CD4-positive, CD25-positive, alpha-beta regulatory T cell (primary cell): ENCODE results near the gene C4orf36. TPM values are rescaled to one million over a fixed set of nuclear protein-coding genes. Genes with fewer than 3 reads are reported as not detected.
A peak's percentile ranks its signal among the peaks of the same experiment; 100 is the strongest.

Source experiments
- ATAC-seq, 2 donors: fragments of 150-1000 bp; cut with Tn5 transposase; one replicate each; pipeline ENCODE4 v1.10.0; 2021; ENCODE audit warnings: low read depth in 2 of 2, moderate number of reproducible peaks in 2 of 2, moderate library complexity in 1 of 2
- DNase-seq, 3 donors: peaks; one replicate each; pipeline versions ENCODE4 v3.0.0 to v3.0.0-alpha.2; 2012 to 2022; ENCODE audit warnings: mixed read lengths in 1 of 3
- H3K27ac ChIP-seq: one replicate; pipeline ENCODE4 v1.7.0; 2013; ENCODE audit warnings: mild to moderate bottlenecking, low read length; ENCODE audit not compliant: insufficient read depth, poor library complexity, severe bottlenecking
- H3K27me3 ChIP-seq: one replicate; pipeline ENCODE4 v1.7.0; 2013; ENCODE audit warnings: low read length; ENCODE audit not compliant: control insufficient read depth, insufficient read depth
- H3K36me3 ChIP-seq: one replicate; pipeline ENCODE4 v1.7.0; 2013; ENCODE audit warnings: mild to moderate bottlenecking, low read length, moderate library complexity; ENCODE audit not compliant: control insufficient read depth, insufficient read depth
- H3K4me1 ChIP-seq: 2 replicates; pipeline ENCODE4 v1.7.0; 2013; ENCODE audit warnings: mild to moderate bottlenecking, low read length; ENCODE audit not compliant: insufficient read depth, control insufficient read depth, poor library complexity, severe bottlenecking
- H3K4me3 ChIP-seq: one replicate; pipeline ENCODE4 v1.7.0; 2013; ENCODE audit warnings: low read depth, mild to moderate bottlenecking, low read length, moderate library complexity
- H3K9me3 ChIP-seq, 2 experiments: 1 replicate in 1 of 2; 2 replicates in 1 of 2; pipeline ENCODE4 v1.7.0; 2013; ENCODE audit warnings: low read length in 2 of 2, mild to moderate bottlenecking in 1 of 2, moderate library complexity in 1 of 2; ENCODE audit not compliant: control insufficient read depth in 2 of 2
- H3K27ac Mint-ChIP-seq, 3 donors: one replicate each; pipeline ENCODE4 v1.8.0; 2020 to 2022; ENCODE audit warnings: mild to moderate bottlenecking in 3 of 3, mixed read lengths in 3 of 3, moderate library complexity in 2 of 3
- H3K27me3 Mint-ChIP-seq: one replicate; pipeline ENCODE4 v1.8.0; 2022; ENCODE audit warnings: mild to moderate bottlenecking, mixed read lengths
- H3K36me3 Mint-ChIP-seq: one replicate; pipeline ENCODE4 v1.8.0; 2020; ENCODE audit warnings: mixed read lengths
- H3K4me1 Mint-ChIP-seq, 4 donors: one replicate each; pipeline ENCODE4 v1.8.0; 2020 to 2022; ENCODE audit warnings: mixed read lengths in 4 of 4, mild to moderate bottlenecking in 1 of 4
- H3K4me3 Mint-ChIP-seq, 4 donors: one replicate each; pipeline ENCODE4 v1.8.0; 2020 to 2022; ENCODE audit warnings: mild to moderate bottlenecking in 4 of 4, mixed read lengths in 4 of 4, moderate library complexity in 3 of 4
- H3K9me3 Mint-ChIP-seq, 7 donors: one replicate each; pipeline ENCODE4 v1.8.0; 2020 to 2022; ENCODE audit warnings: mixed read lengths in 7 of 7, mild to moderate bottlenecking in 3 of 7, moderate library complexity in 2 of 7
- polyA plus RNA-seq, 4 donors: library from polyadenylated mRNA; unstranded; fragments of 300-500 nt; fragmentation: Illumina TruSeq; gene quantifications; one replicate each; pipeline ENCODE4 v1.2.3, GENCODE V29; 2021
- total RNA-seq: library from RNA; stranded (reverse); gene quantifications from one replicate; pipeline ENCODE4 v1.2.3, GENCODE V29; 2022

Gene C4orf36
- total and polyA plus RNA-seq, 5 donors from 2014 or later = not detected

DNA sequence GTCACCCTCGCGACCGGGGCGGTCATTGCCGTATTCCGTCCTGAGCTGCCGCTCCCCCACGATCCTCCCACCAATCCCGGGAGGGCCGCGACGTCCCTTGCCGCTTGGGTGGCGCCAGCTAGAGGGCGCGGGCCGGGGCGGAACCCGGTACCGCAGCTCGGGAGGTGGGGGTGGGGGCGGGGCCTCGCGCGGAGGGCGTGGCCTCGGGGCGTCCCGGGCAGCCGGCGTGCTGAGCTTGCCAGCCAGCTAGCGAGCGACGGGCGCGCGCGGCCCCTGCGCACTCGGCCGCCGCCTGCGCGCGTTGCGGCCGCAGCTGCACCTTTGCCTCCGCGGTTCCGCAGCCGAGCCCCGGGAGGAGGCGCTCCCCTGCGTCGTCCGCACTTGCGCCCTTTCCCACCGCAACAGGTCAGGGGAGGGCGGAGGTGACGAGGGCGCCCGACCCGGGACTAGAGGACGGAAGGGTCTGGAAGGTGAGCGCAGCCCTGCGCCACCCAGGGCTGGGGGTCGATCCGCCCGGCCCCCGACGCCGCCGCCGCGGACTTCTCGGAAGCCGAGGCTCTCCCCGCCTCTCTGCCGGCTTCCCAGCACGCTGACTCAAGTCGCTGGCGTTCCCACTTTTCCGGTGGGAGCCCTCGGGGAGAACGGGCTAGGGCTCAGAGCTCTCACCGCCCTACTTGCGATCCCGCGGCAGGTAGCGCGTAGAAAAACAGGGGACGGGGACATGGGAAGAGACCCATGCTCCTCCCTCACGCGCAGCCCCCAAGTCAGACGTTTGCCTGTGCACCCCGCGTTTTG is 42.7 kb upstream of the C4orf36 start, which contains the start of gene AFF1:
AFF1 (plus strand) TSS at position 241 of the 795 bp plus-strand sequence. CDS start 13,523 bp downstream, outside the sequence.
- no peaks in the 10 kb centered on the region for H3K36me3 ChIP-seq
- Mint-ChIP-seq H3K4me1 (peaks cover 38 to 55% (median 47%) of the 10 kb centered on the region in 4 donors), H3K9me3 (peaks cover 0 to 1% (median 0%) of the 10 kb centered on the region in 7 donors), H3K36me3 (peaks cover 5% of the 10 kb centered on the region), H3K27ac (peak within 1 kb of the TSS; percentile 93 to 97 (median 96)), H3K27me3 (peaks cover 8% of the 10 kb centered on the region), H3K4me3 (peak within 1 kb of the TSS; percentile 92 to 96 (median 95))
- DNase-seq (peak; percentile 84 to 93 (median 86)), ATAC-seq (peak; percentile 74 to 76)
- H3K4me1 ChIP-seq = peaks cover 45% of the 10 kb centered on the region
- H3K4me3 ChIP-seq = peak within 1 kb of the TSS; percentile 90
- no peaks in the 10 kb centered on the region for H3K9me3 ChIP-seq
- H3K27ac ChIP-seq = peak within 1 kb of the TSS; percentile 82
- no peaks in the 10 kb centered on the region for H3K27me3 ChIP-seq

DNA sequence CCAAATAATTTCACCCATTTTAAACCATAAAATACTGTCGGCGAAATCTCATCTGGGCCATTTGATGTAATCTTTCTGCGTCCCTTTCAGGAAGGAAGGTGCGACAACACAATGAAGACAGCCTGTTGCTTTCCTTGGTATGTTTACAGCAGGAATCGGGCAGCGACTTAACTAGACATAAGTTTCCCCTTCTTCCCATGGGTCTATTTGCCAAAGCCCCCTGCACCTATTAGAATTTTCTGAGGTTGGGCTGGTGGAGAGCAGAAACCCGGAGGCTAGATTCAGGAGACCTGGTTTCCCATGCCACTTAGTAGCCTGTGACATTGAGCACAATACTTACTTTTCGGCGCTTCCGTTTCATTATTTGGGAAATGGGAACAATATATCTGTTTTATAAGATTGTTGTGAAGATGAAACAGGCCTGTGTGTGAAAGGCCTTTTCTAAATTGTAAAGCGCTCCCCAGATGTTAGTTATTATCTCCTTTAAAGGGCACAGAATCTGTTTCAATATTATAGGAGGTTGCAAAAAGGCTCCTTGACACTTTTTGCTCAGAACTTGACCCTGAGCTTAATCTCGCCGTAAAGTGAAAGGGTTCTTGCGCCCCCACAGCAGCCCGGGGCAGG is 42.0 kb upstream of the C4orf36 start:
- Histone ChIP-seq H3K27ac (peak overlapping the region; percentile 82), H3K27me3 (no peaks in the 10 kb centered on the region), H3K4me1 (peaks cover 38% of the 10 kb centered on the region), H3K4me3 (peak overlapping the region; percentile 90), H3K36me3 (no peaks in the 10 kb centered on the region), H3K9me3 (no peaks in the 10 kb centered on the region)
- Mint-ChIP-seq H3K9me3 (peaks cover 0 to 1% (median 0%) of the 10 kb centered on the region in 7 donors), H3K36me3 (peaks cover 5% of the 10 kb centered on the region), H3K4me1 (peaks cover 31 to 51% (median 42%) of the 10 kb centered on the region in 4 donors), H3K27ac (peak overlapping the region; percentile 12 to 88 (median 86)), H3K4me3 (peak overlapping the region; percentile 89 to 94 (median 89)), H3K27me3 (peaks cover 9% of the 10 kb centered on the region)
- ATAC-seq (no peak), DNase-seq (peak in 1 of 3 donors; percentile 35)

DNA sequence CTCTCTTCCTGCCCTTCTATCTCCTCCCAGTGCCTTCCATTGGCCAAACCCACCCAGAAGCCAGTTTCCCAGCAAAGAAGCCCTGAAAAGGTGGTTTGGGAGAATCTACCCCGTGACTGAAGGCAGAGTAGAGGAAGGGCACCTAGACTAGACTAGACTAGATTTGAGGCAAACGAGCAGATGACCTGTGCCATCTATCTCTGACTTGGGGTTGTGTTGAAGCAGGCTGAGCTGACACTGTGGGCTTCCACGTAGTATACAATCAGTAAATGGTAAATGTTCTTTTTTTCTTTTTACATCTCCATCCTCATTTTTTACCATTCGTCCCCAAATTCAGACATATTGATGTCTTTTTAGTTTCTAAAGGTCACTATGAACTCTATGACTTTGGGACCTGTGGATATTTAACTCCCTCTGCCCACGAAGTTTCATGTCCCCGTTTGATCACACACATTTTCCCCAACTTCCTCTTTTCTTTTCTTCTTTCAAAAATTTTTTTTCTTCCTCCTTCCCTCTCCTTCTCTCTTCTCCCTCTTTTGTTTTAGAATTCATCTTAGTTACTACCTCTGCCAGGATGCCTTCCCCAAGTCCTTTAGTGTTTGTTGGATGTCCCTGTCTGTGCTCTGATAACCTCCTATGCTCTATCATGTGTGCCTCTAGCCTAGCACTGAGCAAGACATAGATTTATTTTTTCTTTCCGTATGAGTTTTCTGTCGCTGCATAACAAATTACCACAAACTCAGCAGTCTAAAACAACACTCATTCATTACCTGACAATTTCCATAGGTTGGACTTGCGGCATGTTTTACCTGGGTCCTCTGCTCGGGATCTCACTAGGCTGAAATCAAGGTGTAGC is 36.4 kb upstream of the C4orf36 start:
- Mint-ChIP-seq H3K9me3 (peaks cover 0 to 1% (median 0%) of the 10 kb centered on the region in 7 donors), H3K4me3 (no peak overlapping the region), H3K27ac (peak overlapping the region in 2 of 3 donors; percentile 3 to 71), H3K27me3 (peaks cover 4% of the 10 kb centered on the region), H3K36me3 (peaks cover 5% of the 10 kb centered on the region), H3K4me1 (peaks cover 1 to 11% (median 4%) of the 10 kb centered on the region in 4 donors)
- no peaks in the 10 kb centered on the region for H3K9me3 ChIP-seq
- no peak overlapping the region for H3K4me3 ChIP-seq
- H3K27ac ChIP-seq = no peak overlapping the region
- no peaks in the 10 kb centered on the region for H3K27me3 ChIP-seq
- H3K4me1 ChIP-seq = no peaks in the 10 kb centered on the region
- ATAC-seq (no peak), DNase-seq (no peak)
- H3K36me3 ChIP-seq = no peaks in the 10 kb centered on the region

DNA sequence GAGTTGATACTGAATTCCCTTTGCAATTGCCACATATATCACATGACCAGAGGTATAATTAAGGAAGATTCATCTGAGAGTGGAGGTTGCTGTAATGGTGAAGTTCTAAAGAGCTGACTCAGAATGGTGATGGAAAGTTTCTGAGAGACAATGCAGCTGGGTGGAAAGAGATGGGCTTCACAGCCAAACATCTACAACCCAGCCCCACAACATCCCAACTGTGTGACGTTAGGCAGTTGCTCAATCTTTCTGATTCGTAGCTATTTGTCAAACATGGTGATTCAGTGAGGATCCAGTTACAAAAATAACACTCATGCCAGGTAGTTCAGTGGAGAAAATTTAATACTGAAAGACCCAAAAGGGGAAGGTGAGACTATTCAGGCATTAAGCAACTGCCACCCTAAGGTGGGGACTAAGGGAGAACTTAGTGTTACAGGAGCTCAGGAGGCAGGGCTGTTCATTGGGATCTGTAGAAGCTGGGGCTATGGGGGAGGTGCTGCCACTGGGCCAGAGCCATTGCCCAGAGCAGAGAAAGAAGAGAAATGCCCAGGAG is 35.7 kb upstream of the C4orf36 start:
- Histone ChIP-seq H3K27ac (no peak overlapping the region), H3K27me3 (no peaks in the 10 kb centered on the region), H3K4me1 (no peaks in the 10 kb centered on the region), H3K36me3 (no peaks in the 10 kb centered on the region), H3K9me3 (no peaks in the 10 kb centered on the region), H3K4me3 (no peak overlapping the region)
- Mint-ChIP-seq H3K27me3 (peaks cover 4% of the 10 kb centered on the region), H3K4me1 (peaks cover 0 to 10% (median 0%) of the 10 kb centered on the region in 4 donors), H3K9me3 (peaks cover 0 to 1% (median 0%) of the 10 kb centered on the region in 7 donors), H3K36me3 (peaks cover 5% of the 10 kb centered on the region), H3K27ac (no peak overlapping the region), H3K4me3 (no peak overlapping the region)
- no peak for DNase-seq
- ATAC-seq = peak in 1 of 2 donors; percentile 24

DNA sequence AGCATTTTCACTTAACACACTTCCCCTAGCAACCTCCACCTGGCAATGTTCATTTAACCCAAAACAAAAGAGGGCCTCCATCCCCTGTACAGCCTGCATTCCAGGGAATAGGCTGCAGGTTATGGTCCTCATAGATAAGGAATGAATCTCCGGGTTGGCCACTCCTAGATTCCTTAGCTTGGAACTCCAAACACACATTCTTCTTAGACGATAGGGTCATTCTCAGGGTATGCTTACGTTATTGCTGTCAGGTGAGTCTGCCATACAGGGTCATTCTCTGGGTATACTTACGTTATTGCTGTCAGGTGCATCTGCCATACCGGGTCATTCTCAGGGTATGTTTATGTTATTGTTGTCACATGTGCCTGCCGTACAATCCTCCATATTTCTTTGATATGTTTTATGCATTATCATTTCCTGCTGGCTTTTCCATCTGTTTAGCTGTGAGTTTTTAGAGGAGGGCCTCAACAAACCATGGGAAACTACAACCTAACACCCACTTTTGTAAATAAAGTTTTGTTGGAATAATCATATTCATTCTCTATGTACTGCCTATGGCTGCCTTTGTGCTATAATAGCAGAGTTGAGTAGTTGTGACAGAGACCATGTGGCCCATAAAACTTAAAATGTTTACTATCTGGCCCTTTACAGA is 34.3 kb upstream of the C4orf36 start:
- no peak overlapping the region for H3K4me3 Mint-ChIP-seq
- no peak for ATAC-seq
- H3K4me3 ChIP-seq = no peak overlapping the region
- peaks cover 4% of the 10 kb centered on the region for H3K27me3 Mint-ChIP-seq
- H3K27me3 ChIP-seq = no peaks in the 10 kb centered on the region
- peaks cover 0 to 10% (median 3%) of the 10 kb centered on the region in 4 donors for H3K4me1 Mint-ChIP-seq
- no peak overlapping the region for H3K27ac ChIP-seq
- H3K27ac Mint-ChIP-seq = no peak overlapping the region
- no peaks in the 10 kb centered on the region for H3K36me3 ChIP-seq
- H3K36me3 Mint-ChIP-seq = peaks cover 5% of the 10 kb centered on the region
- peaks cover 0 to 1% (median 0%) of the 10 kb centered on the region in 7 donors for H3K9me3 Mint-ChIP-seq
- no peaks in the 10 kb centered on the region for H3K4me1 ChIP-seq
- DNase-seq = no peak
- no peaks in the 10 kb centered on the region for H3K9me3 ChIP-seq

DNA sequence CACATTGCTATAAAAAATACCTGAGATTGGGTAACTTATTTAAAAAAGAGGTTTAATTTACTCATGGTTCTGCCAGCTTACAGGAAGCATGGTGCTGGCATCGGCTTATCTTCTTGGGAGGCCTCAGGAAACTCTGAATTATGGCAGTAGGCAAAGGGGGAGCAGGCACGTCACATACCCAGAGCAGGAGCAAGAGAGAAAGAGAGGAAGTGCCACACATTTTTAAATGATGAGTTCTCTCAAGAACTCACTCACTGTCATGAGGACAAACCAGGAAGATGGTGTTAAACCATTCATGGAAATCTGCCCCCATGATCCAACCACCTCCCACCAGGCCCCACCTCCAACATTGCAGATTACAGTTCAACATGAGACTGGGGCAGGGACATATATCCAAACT is 32.6 kb upstream of the C4orf36 start:
- Histone ChIP-seq H3K27me3 (no peaks in the 10 kb centered on the region), H3K27ac (no peak overlapping the region), H3K4me1 (no peaks in the 10 kb centered on the region), H3K9me3 (no peaks in the 10 kb centered on the region), H3K36me3 (no peaks in the 10 kb centered on the region), H3K4me3 (no peak overlapping the region)
- ATAC-seq (no peak), DNase-seq (no peak)
- no peaks in the 10 kb centered on the region for H3K9me3 Mint-ChIP-seq
- no peak overlapping the region for H3K27ac Mint-ChIP-seq
- no peaks in the 10 kb centered on the region for H3K27me3 Mint-ChIP-seq
- peaks cover 0 to 6% (median 4%) of the 10 kb centered on the region in 4 donors for H3K4me1 Mint-ChIP-seq
- no peak overlapping the region for H3K4me3 Mint-ChIP-seq
- H3K36me3 Mint-ChIP-seq = peaks cover 7% of the 10 kb centered on the region
